CD4-positive, CD25-positive, alpha-beta regulatory T cell (primary cell): Measurements from ENCODE around the gene AGAP1. TPM values are rescaled to one million over a fixed set of nuclear protein-coding genes. Genes with fewer than 3 reads are reported as not detected.

Experiments used
- ATAC-seq, 2 donors: fragments of 150-1000 bp; cut with Tn5 transposase; one replicate each; pipeline ENCODE4 v1.10.0; 2021; ENCODE audit warnings: low read depth in 2 of 2, moderate number of reproducible peaks in 2 of 2, moderate library complexity in 1 of 2
- DNase-seq, 3 donors: peaks; one replicate each; pipeline versions ENCODE4 v3.0.0 to v3.0.0-alpha.2; 2012 to 2022; ENCODE audit warnings: mixed read lengths in 1 of 3
- H3K27ac ChIP-seq: one replicate; pipeline ENCODE4 v1.7.0; 2013; ENCODE audit warnings: mild to moderate bottlenecking, low read length; ENCODE audit not compliant: insufficient read depth, poor library complexity, severe bottlenecking
- H3K27me3 ChIP-seq: one replicate; pipeline ENCODE4 v1.7.0; 2013; ENCODE audit warnings: low read length; ENCODE audit not compliant: control insufficient read depth, insufficient read depth
- H3K36me3 ChIP-seq: one replicate; pipeline ENCODE4 v1.7.0; 2013; ENCODE audit warnings: mild to moderate bottlenecking, low read length, moderate library complexity; ENCODE audit not compliant: control insufficient read depth, insufficient read depth
- H3K4me1 ChIP-seq: 2 replicates; pipeline ENCODE4 v1.7.0; 2013; ENCODE audit warnings: mild to moderate bottlenecking, low read length; ENCODE audit not compliant: insufficient read depth, control insufficient read depth, poor library complexity, severe bottlenecking
- H3K4me3 ChIP-seq: one replicate; pipeline ENCODE4 v1.7.0; 2013; ENCODE audit warnings: low read depth, mild to moderate bottlenecking, low read length, moderate library complexity
- H3K9me3 ChIP-seq, 2 experiments: 1 replicate in 1 of 2; 2 replicates in 1 of 2; pipeline ENCODE4 v1.7.0; 2013; ENCODE audit warnings: low read length in 2 of 2, mild to moderate bottlenecking in 1 of 2, moderate library complexity in 1 of 2; ENCODE audit not compliant: control insufficient read depth in 2 of 2
- H3K27ac Mint-ChIP-seq, 3 donors: one replicate each; pipeline ENCODE4 v1.8.0; 2020 to 2022; ENCODE audit warnings: mild to moderate bottlenecking in 3 of 3, mixed read lengths in 3 of 3, moderate library complexity in 2 of 3
- H3K27me3 Mint-ChIP-seq: one replicate; pipeline ENCODE4 v1.8.0; 2022; ENCODE audit warnings: mild to moderate bottlenecking, mixed read lengths
- H3K36me3 Mint-ChIP-seq: one replicate; pipeline ENCODE4 v1.8.0; 2020; ENCODE audit warnings: mixed read lengths
- H3K4me1 Mint-ChIP-seq, 4 donors: one replicate each; pipeline ENCODE4 v1.8.0; 2020 to 2022; ENCODE audit warnings: mixed read lengths in 4 of 4, mild to moderate bottlenecking in 1 of 4
- H3K4me3 Mint-ChIP-seq, 4 donors: one replicate each; pipeline ENCODE4 v1.8.0; 2020 to 2022; ENCODE audit warnings: mild to moderate bottlenecking in 4 of 4, mixed read lengths in 4 of 4, moderate library complexity in 3 of 4
- H3K9me3 Mint-ChIP-seq, 7 donors: one replicate each; pipeline ENCODE4 v1.8.0; 2020 to 2022; ENCODE audit warnings: mixed read lengths in 7 of 7, mild to moderate bottlenecking in 3 of 7, moderate library complexity in 2 of 7
- polyA plus RNA-seq, 4 donors: library from polyadenylated mRNA; unstranded; fragments of 300-500 nt; fragmentation: Illumina TruSeq; gene quantifications; one replicate each; pipeline ENCODE4 v1.2.3, GENCODE V29; 2021
- total RNA-seq: library from RNA; stranded (reverse); gene quantifications from one replicate; pipeline ENCODE4 v1.2.3, GENCODE V29; 2022

AGAP1 gene
- total and polyA plus RNA-seq, 5 donors from 2014 or later: 0.99 TPM; not detected in 4

DNA sequence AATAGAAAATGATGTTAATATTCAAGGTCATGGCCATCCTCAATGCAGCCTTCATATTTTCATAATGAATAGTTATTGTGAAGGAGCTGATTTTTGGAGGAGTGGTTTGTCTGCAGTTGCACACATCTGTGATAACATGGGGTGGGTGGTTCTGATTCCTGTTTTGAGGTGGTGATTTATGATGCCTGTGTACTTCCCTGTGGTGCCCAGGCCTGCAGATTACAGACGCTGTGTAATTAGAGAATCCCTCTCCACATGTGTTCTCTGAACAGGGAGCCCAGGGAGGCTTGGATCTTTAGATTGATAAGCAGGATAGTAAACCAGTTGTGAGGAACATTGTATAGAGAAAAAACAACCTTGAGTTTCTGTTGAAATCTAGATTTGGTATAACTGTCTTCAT is 117.5 kb downstream of the AGAP1 start:
- Mint-ChIP-seq H3K27ac (no peak overlapping the region), H3K4me3 (no peak overlapping the region), H3K36me3 (no peaks in the 10 kb centered on the region), H3K4me1 (no peaks in the 10 kb centered on the region), H3K27me3 (no peaks in the 10 kb centered on the region), H3K9me3 (peaks cover 0 to 2% (median 0%) of the 10 kb centered on the region in 7 donors)
- H3K27ac ChIP-seq: no peak overlapping the region
- no peaks in the 10 kb centered on the region for H3K36me3 ChIP-seq
- no peaks in the 10 kb centered on the region for H3K9me3 ChIP-seq
- DNase-seq: no peak
- ATAC-seq: no peak
- no peaks in the 10 kb centered on the region for H3K4me1 ChIP-seq
- H3K27me3 ChIP-seq: no peaks in the 10 kb centered on the region
- no peak overlapping the region for H3K4me3 ChIP-seq

DNA sequence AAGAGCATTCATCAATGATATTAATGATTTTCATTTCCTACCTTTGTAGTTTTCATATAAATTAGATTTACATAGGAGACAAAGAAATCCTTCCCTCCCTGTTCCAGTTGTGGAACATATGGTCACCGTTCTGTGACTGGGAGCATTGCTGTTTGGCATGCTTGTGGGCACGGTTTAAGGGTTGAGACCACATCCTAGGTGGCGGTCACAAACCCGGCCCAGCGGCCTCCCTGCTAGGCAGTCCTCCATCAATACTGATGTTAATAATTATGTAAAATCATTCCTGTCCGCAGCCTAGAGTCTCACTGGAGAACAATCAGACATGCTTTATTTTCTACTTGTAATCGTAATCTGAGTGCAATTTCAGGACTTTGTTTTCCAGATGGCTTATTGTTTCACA is 117.9 kb downstream of the AGAP1 start:
- H3K27me3 Mint-ChIP-seq: no peaks in the 10 kb centered on the region
- no peaks in the 10 kb centered on the region for H3K36me3 Mint-ChIP-seq
- H3K27me3 ChIP-seq: no peaks in the 10 kb centered on the region
- no peaks in the 10 kb centered on the region for H3K9me3 ChIP-seq
- no peaks in the 10 kb centered on the region for H3K4me1 Mint-ChIP-seq
- no peak overlapping the region for H3K27ac Mint-ChIP-seq
- H3K36me3 ChIP-seq: no peaks in the 10 kb centered on the region
- ATAC-seq (no peak), DNase-seq (no peak)
- no peak overlapping the region for H3K27ac ChIP-seq
- H3K4me3 Mint-ChIP-seq: no peak overlapping the region
- no peak overlapping the region for H3K4me3 ChIP-seq
- H3K9me3 Mint-ChIP-seq: peaks cover 0 to 2% (median 0%) of the 10 kb centered on the region in 7 donors
- H3K4me1 ChIP-seq: no peaks in the 10 kb centered on the region

DNA sequence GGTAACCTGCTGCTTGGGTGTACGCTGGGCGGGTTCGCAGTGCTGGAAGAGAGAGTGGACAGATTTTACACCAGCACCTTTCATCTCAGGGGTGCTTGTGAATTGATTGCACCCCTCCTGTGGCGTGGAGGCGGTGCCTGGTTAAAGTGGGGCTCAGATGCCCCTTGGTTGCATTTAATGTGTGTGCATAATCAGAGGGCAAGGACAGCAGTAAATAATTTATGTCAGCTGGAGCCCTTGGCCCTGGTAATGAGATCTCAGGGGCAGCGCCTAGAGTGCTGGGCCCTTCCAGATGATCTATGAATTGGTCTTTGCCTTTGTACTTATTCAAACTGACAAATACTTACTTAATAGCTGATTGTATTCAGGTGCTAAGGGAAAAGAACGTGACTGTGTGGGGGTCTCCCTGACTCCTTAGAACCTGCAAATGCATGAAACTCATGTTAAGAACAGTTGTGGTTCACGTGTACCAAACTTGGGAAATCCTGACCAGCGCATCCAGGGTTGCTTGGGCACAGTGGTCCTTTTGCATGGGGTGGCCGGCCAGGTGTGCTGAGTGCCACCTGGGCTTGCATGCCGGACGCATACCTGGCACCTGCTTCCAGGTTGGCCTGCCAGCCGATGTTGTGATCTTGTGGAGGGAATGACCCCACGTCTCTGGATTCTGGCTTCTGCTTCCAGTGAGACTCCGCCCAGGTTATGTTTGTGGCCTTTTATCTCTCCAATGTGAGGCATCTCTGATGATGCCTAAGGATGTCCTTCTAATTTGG is 118.5 kb downstream of the AGAP1 start:
- Histone ChIP-seq H3K36me3 (no peaks in the 10 kb centered on the region), H3K27me3 (no peaks in the 10 kb centered on the region), H3K27ac (no peak overlapping the region), H3K9me3 (no peaks in the 10 kb centered on the region), H3K4me3 (no peak overlapping the region), H3K4me1 (no peaks in the 10 kb centered on the region)
- Mint-ChIP-seq H3K27ac (no peak overlapping the region), H3K27me3 (peaks cover 5% of the 10 kb centered on the region), H3K4me1 (no peaks in the 10 kb centered on the region), H3K36me3 (no peaks in the 10 kb centered on the region), H3K4me3 (no peak overlapping the region), H3K9me3 (peaks cover 0 to 2% (median 0%) of the 10 kb centered on the region in 7 donors)
- ATAC-seq (no peak), DNase-seq (no peak)

DNA sequence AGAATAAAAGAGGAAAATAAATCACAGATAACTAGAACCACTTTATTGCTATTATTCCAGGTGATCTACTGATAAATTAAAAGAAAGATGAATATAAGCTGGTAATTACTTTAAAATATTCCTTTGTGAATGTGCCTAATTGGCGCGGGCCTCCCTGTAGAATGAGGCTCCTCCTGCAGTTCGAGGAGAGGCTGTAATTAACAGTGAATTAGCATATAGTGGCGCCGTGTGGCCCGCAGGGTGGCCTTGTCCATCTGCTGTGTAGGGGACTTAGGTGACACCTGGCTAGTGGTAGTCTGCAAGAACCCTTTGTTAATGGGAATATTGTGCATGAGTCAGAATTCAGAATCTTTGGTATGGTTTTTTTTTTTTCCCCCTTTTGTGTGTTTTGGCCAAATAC is 119.8 kb downstream of the AGAP1 start:
- DNase-seq (no peak), ATAC-seq (no peak)
- Histone ChIP-seq H3K36me3 (no peaks in the 10 kb centered on the region), H3K4me1 (no peaks in the 10 kb centered on the region), H3K4me3 (no peak overlapping the region), H3K9me3 (no peaks in the 10 kb centered on the region), H3K27ac (no peak overlapping the region), H3K27me3 (no peaks in the 10 kb centered on the region)
- Mint-ChIP-seq H3K36me3 (no peaks in the 10 kb centered on the region), H3K4me3 (no peak overlapping the region), H3K27me3 (peaks cover 6% of the 10 kb centered on the region), H3K9me3 (peaks cover 0 to 2% (median 0%) of the 10 kb centered on the region in 7 donors), H3K4me1 (no peaks in the 10 kb centered on the region), H3K27ac (no peak overlapping the region)

DNA sequence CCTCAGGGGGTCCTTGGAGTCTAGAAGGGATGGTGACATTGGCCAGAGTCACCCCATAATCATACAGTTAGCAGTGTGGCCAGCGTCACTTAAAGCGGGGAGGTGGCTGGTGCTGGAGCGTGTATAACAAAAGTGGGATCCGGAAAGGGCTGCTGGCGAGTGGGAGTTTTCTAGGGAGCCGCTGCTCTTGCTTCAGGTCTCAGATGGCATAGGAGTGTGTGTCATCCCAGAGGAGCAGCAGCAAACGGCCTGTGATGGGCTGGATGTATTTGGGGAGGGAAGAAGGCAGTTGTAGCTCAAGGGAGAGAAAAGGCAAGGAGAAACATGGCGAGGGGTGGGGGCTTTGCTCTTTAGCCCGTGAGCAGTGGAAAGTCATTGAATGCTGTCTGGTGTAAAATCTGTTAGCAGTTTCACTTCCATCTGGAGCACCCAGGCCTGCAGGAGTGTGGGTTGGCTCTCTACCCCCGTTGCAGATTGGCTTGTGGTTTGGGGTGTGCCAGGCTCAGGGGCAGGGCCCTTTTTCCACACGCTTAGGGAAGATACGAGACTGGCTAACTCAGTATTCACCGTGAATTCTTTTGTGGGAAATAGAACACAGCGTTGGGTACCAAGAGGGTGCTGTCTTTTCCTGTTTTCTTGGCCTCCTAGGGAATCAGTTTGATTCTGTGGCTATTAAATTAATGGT is 120.5 kb downstream of the AGAP1 start:
- Histone ChIP-seq H3K27ac (no peak overlapping the region), H3K9me3 (no peaks in the 10 kb centered on the region), H3K4me1 (no peaks in the 10 kb centered on the region), H3K27me3 (no peaks in the 10 kb centered on the region), H3K36me3 (no peaks in the 10 kb centered on the region), H3K4me3 (no peak overlapping the region)
- no peak for DNase-seq
- H3K4me1 Mint-ChIP-seq: no peaks in the 10 kb centered on the region
- H3K4me3 Mint-ChIP-seq: no peak overlapping the region
- no peak overlapping the region for H3K27ac Mint-ChIP-seq
- H3K36me3 Mint-ChIP-seq: no peaks in the 10 kb centered on the region
- ATAC-seq: no peak
- peaks cover 6% of the 10 kb centered on the region for H3K27me3 Mint-ChIP-seq
- peaks cover 0 to 2% (median 0%) of the 10 kb centered on the region in 7 donors for H3K9me3 Mint-ChIP-seq

DNA sequence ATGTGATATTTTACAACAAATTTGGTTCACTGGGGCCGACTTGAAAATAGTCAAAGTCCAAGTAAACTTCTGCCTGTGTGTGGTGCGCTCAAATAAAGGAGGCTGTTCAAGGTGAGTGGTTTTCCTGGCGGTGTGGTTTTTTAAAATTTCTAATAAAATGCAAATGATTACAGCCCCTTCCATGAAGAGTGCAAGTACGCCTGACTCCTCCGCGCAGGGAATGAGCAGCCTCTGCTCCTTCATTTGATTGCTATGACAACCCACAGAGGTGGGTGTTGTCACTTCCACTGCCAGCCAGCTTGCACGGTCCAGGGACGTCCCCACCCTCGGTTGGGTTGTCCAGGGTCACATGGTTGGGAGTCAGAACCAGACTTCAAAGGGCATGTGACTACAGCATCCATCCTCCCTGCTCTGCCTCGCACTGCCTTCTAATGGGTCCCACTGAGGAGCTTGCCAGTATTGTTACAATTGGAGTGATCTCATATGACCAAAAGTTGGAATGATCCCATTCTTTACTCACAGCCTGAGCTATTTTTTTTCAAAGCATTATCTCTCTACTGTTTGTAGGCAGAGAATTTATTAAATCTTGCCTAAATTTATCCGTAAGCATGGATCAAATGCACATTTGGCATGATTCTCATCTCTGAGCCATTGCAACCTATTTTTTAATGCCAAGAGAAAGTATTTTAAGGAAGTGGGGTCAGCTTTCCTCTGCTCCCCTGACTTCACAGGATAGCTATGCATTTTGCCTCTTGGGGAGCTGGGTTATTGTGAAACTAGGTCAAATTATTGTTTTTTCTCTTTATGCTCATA is 121.3 kb downstream of the AGAP1 start:
- peaks cover 6% of the 10 kb centered on the region for H3K27me3 Mint-ChIP-seq
- no peak overlapping the region for H3K27ac Mint-ChIP-seq
- no peak overlapping the region for H3K27ac ChIP-seq

DNA sequence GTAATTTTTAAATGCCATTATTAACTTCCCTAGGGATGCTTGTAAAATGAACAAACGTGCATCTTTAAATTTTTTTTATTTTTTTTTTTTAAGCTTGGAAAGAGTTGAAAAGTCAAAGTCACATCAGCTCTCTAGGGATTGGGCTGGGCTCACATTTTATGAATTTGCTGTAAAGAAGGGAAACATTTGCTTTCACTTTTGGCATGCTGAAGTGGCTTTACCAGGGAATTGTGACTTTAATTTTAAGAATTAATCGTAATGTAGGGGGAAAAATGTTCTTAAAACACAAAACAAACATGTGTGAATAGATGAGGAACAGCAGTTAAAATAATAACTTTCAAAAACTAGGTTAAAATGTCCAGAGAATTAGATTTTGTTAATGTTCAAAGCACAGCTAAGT is 123.0 kb downstream of the AGAP1 start:
- peaks cover 0 to 1% (median 0%) of the 10 kb centered on the region in 7 donors for H3K9me3 Mint-ChIP-seq
- no peak overlapping the region for H3K4me3 Mint-ChIP-seq
- peaks cover 6% of the 10 kb centered on the region for H3K27me3 Mint-ChIP-seq
- no peaks in the 10 kb centered on the region for H3K36me3 Mint-ChIP-seq
- no peak overlapping the region for H3K27ac Mint-ChIP-seq
- DNase-seq (no peak), ATAC-seq (no peak)
- Histone ChIP-seq H3K4me1 (no peaks in the 10 kb centered on the region), H3K9me3 (no peaks in the 10 kb centered on the region), H3K4me3 (no peak overlapping the region), H3K27me3 (no peaks in the 10 kb centered on the region), H3K27ac (no peak overlapping the region), H3K36me3 (no peaks in the 10 kb centered on the region)
- H3K4me1 Mint-ChIP-seq: no peaks in the 10 kb centered on the region

More for the DNA sequence above, 121.3 kb downstream of the AGAP1 start:
- DNase-seq (no peak), ATAC-seq (no peak)
- peaks cover 0 to 2% (median 0%) of the 10 kb centered on the region in 7 donors for H3K9me3 Mint-ChIP-seq
- Histone ChIP-seq H3K27me3 (no peaks in the 10 kb centered on the region), H3K9me3 (no peaks in the 10 kb centered on the region), H3K4me3 (no peak overlapping the region), H3K36me3 (no peaks in the 10 kb centered on the region), H3K4me1 (no peaks in the 10 kb centered on the region)
- no peaks in the 10 kb centered on the region for H3K4me1 Mint-ChIP-seq
- no peaks in the 10 kb centered on the region for H3K36me3 Mint-ChIP-seq
- H3K4me3 Mint-ChIP-seq: no peak overlapping the region
